Measurements from ENCODE around the gene C6orf89. TPM values are rescaled to one million over a fixed set of nuclear protein-coding genes. Genes with fewer than 3 reads are reported as not detected.

The C6orf89 gene
- total RNA-seq, 4 donors from 2014 or later: 29.8 to 42.1 (median 37.9) TPM

GRCh38 chr6:36928547-36928918 lies 42.8 kb downstream of the C6orf89 start:
- DNase-seq (ENCODE audit: low spot score in 2 of 2): no peak
- 61% methylated on average over 7 of the region's 7 CpGs for WGBS
- H3K4me1 ChIP-seq: peaks cover 25% of the 10 kb centered on the region
- no peak overlapping the region for H3K27ac ChIP-seq
- H3K9me3 ChIP-seq: no peaks in the 10 kb centered on the region
- no peak for TF ChIP-seq EP300 (IDR thresholded peaks at IDR 0.05)
- TF ChIP-seq CTCF (IDR thresholded peaks at IDR 0.05): no peak
- no peak for TF ChIP-seq POLR2AphosphoS5 (IDR thresholded peaks at IDR 0.05)
- TF ChIP-seq POLR2A (IDR thresholded peaks at IDR 0.05): no peak
- no peaks in the 10 kb centered on the region for H3K27me3 ChIP-seq
- no peak overlapping the region for H3K4me3 ChIP-seq
- H3K36me3 ChIP-seq: peaks cover 16% of the 10 kb centered on the region

- WGBS: 88% methylated on average over 10 of the region's 10 CpGs
- Histone ChIP-seq H3K27me3 (no peaks in the 10 kb centered on the region), H3K9me3 (no peaks in the 10 kb centered on the region), H3K27ac (no peak overlapping the region), H3K36me3 (peaks cover 10% of the 10 kb centered on the region), H3K4me3 (no peak overlapping the region), H3K4me1 (peaks cover 25% of the 10 kb centered on the region)
- DNase-seq (ENCODE audit: low spot score in 2 of 2): no peak
- TF ChIP-seq EP300 (IDR thresholded peaks at IDR 0.05) (no peak), POLR2AphosphoS5 (IDR thresholded peaks at IDR 0.05) (no peak), CTCF (IDR thresholded peaks at IDR 0.05) (no peak), POLR2A (IDR thresholded peaks at IDR 0.05) (no peak)
These were observed 43.4 kb downstream of the C6orf89 start for GRCh38 chr6:36929152-36929551.

GRCh38 chr6:36929607-36930006 lies 43.9 kb downstream of the C6orf89 start:
- no peak overlapping the region for H3K4me3 ChIP-seq
- H3K27ac ChIP-seq: peak overlapping the region; percentile 39
- H3K27me3 ChIP-seq: no peaks in the 10 kb centered on the region
- WGBS: 51% methylated on average over 5 of the region's 5 CpGs
- no peaks in the 10 kb centered on the region for H3K9me3 ChIP-seq
- peaks cover 6% of the 10 kb centered on the region for H3K36me3 ChIP-seq
- H3K4me1 ChIP-seq: peaks cover 25% of the 10 kb centered on the region
- TF ChIP-seq POLR2A (IDR thresholded peaks at IDR 0.05) (no peak), EP300 (IDR thresholded peaks at IDR 0.05) (no peak)
- DNase-seq (ENCODE audit: low spot score in 2 of 2): no peak

- Histone ChIP-seq H3K4me3 (no peak overlapping the region), H3K36me3 (no peaks in the 10 kb centered on the region), H3K27ac (peak overlapping the region; percentile 39), H3K27me3 (no peaks in the 10 kb centered on the region), H3K9me3 (no peaks in the 10 kb centered on the region), H3K4me1 (peaks cover 25% of the 10 kb centered on the region)
- 71% methylated on average over 4 of the region's 4 CpGs for WGBS
- no peak for DNase-seq (ENCODE audit: low spot score in 2 of 2)
- no peak for TF ChIP-seq CTCF (IDR thresholded peaks at IDR 0.05)
- TF ChIP-seq EP300 (IDR thresholded peaks at IDR 0.05): no peak
- TF ChIP-seq POLR2AphosphoS5 (IDR thresholded peaks at IDR 0.05): no peak
- no peak for TF ChIP-seq POLR2A (IDR thresholded peaks at IDR 0.05)
These were observed 44.7 kb downstream of the C6orf89 start for GRCh38 chr6:36930483-36930882.

- no peaks in the 10 kb centered on the region for H3K9me3 ChIP-seq
- TF ChIP-seq CTCF (IDR thresholded peaks at IDR 0.05) (no peak), POLR2A (IDR thresholded peaks at IDR 0.05) (no peak), POLR2AphosphoS5 (IDR thresholded peaks at IDR 0.05) (no peak), EP300 (IDR thresholded peaks at IDR 0.05) (no peak)
- no peaks in the 10 kb centered on the region for H3K27me3 ChIP-seq
- no peak overlapping the region for H3K4me3 ChIP-seq
- H3K4me1 ChIP-seq: peaks cover 17% of the 10 kb centered on the region
- no peak overlapping the region for H3K27ac ChIP-seq
- no peak for DNase-seq (ENCODE audit: low spot score in 2 of 2)
- WGBS: 66% methylated on average over 2 of the region's 2 CpGs
- H3K36me3 ChIP-seq: no peaks in the 10 kb centered on the region
These were observed 47.4 kb downstream of the C6orf89 start for GRCh38 chr6:36933102-36933501.

- WGBS: 93% methylated on average over 4 of the region's 4 CpGs
- TF ChIP-seq POLR2AphosphoS5 (IDR thresholded peaks at IDR 0.05) (no peak), CTCF (IDR thresholded peaks at IDR 0.05) (no peak)
- DNase-seq (ENCODE audit: low spot score in 2 of 2): no peak
- H3K36me3 ChIP-seq: no peaks in the 10 kb centered on the region
- no peak overlapping the region for H3K27ac ChIP-seq
- H3K4me3 ChIP-seq: no peak overlapping the region
- H3K4me1 ChIP-seq: peaks cover 14% of the 10 kb centered on the region
- no peaks in the 10 kb centered on the region for H3K27me3 ChIP-seq
- H3K9me3 ChIP-seq: no peaks in the 10 kb centered on the region
These were observed 47.8 kb downstream of the C6orf89 start for GRCh38 chr6:36933519-36933918.

All from suprapubic skin (tissue), 4 donors.